T-helper 22 cell (primary cell): ENCODE results near the gene PTCD1.

Experiments
- DNase-seq: peaks from one replicate; pipeline ENCODE4 v3.0.0-alpha.2; 2020; ENCODE audit warnings: low read depth

PTCD1 gene, protein sequence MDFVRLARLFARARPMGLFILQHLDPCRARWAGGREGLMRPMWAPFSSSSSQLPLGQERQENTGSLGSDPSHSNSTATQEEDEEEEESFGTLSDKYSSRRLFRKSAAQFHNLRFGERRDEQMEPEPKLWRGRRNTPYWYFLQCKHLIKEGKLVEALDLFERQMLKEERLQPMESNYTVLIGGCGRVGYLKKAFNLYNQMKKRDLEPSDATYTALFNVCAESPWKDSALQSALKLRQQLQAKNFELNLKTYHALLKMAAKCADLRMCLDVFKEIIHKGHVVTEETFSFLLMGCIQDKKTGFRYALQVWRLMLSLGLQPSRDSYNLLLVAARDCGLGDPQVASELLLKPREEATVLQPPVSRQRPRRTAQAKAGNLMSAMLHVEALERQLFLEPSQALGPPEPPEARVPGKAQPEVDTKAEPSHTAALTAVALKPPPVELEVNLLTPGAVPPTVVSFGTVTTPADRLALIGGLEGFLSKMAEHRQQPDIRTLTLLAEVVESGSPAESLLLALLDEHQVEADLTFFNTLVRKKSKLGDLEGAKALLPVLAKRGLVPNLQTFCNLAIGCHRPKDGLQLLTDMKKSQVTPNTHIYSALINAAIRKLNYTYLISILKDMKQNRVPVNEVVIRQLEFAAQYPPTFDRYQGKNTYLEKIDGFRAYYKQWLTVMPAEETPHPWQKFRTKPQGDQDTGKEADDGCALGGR

DNA sequence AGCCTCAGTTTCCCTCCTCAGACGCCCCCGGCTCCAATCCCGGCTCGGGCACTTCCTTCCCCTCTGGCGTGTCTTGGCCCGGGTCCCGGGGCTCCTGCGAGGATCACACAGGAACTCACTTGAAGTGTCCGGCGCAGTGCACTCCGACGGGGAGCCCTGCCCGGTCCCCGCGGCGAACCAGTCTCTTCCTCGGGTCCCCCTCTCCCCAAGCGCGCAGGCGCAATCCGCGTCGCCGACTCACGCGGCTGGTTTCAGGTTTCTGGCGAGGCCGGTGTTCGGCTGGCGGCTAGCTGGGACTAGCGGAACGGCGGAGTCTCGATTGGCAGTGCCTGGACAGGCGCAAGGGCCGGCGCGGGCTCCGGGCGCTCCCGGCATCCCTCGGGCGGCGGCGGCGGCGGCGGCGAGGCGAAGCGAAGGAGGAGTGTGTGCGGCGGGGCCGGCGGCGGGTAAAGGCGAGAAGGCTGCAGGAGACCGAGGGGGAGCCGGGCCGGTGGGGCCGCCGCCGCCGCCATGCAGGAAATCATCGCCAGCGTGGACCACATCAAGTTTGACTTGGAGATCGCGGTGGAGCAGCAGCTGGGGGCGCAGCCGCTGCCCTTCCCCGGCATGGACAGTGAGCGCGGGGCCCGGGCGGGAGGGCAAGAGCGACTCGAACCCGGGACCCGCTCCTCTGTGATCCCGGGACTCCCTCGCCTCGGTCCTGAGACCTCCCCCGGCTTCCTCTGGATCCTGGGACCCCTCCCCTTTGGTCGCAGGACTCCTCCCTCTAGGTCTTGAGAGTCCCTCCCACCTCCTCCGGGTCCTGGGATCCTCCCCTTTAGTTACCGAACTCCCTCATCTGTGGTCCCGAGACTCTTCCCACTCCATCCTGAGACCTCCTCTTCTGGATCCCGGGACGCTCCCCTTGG, at the start of gene PTCD1, which contains the start of gene CPSF4:
Gene PTCD1, minus strand, starts transcription at position 226 of the 908 bp plus-strand sequence. CDS start 3,556 bp downstream, outside the sequence.
Gene CPSF4, plus strand, starts transcription at position 371 of the 908 bp plus-strand sequence. Its CDS starts 140 bp downstream, at position 511.
- DNase-seq, result peak; percentile 75

DNA sequence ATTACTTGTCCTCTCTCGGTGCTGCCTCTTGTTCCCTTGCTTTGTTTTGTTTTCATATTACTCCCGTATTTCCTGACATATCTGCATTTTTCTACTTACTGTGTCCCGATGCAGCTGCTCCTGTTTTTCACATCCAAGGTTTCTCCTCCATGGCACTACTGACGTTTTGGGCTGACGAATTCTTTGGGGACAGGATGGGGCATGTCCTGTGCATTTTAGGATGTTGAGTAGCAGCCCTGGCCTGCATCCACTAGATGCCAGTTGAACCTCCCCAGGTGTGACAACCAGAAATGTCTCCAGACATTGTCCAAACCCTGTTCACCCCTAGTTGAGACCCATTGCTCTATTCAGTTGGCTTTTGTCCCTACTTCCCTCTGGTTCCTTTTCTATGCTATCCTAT, 46.5 kb upstream of the PTCD1 start:
- DNase-seq, result no peak

DNA sequence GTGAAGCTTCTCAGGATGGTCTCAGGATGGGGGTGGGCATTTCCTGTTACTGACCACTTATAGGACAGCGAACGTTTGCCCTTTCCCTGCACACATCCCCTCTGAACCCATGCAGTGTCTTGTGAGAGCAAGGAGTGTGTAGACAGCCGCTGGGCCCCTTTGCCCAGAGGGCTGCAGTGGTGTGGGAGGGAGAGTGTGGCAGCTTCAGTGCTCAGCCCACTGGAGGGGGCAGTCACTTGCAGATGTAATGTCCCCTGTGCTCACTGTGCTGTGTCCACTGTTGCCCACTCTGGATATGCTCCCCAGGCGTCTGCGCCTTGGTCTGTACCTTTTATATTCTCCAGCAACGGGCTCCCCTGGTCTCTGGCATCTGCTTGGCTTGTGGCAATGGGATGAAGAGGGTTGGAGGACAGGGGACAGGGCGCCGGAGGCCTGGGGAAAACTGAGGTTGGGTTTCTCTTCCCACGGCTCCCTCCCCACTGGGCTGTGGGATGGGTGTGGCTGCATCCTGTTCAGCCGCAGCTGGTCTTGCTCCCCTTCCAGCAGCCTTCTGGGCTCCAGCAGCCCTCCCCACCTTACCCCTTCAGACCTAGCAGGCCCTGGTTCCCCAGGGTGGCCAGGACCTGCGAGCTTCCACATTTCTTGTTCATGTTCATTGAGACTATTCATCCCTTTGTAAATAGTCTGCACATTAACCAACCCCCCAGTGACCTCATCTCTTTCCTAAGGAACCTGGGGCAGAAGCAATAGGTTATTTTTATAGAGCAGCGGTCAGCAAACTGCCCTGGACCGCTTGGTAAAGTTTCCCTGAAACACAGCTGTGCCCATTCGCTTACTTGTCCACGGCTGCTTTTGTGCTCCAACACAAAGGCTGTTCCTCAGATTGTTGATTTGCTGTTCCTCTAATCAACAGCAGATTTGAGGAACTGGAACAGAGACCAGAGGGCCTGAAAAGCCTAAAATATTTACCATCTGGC, 40.2 kb upstream of the PTCD1 start:
- no peak for DNase-seq

DNA sequence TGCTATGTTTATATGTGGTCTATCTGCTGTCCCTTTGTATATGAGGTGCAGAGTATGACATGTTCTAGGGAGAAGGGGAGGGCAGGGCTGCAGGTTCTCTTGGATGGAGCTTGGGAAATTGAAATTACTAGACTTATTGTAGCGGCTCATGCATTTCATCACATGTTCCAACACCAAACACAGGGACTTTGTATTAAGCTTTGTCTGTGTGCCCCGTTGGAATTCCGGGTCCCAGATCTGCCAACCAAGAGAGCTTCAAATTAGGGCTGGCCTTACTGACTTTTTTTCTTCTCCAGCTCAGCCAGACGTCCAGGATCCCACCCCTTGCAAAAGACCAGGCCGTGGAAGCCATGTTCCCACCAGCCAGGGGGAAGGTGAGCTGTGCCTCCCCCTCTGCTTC, 37.5 kb upstream of the PTCD1 start:
- DNase-seq, result no peak

DNA sequence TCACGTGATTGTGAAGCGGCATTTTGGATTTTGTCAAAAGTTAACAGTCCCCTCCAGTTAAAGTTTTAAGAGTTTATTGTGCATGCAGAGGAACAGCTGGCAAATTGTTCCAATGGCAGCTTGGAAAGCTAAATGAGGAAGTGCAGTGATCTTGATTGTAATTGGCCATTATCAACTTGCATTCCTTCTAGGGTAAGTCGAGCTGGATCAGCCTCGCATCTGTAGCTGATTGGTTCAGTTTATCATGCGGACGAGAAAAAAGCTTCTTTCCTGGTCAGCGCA, 34.7 kb upstream of the PTCD1 start:
- no peak for DNase-seq

DNA sequence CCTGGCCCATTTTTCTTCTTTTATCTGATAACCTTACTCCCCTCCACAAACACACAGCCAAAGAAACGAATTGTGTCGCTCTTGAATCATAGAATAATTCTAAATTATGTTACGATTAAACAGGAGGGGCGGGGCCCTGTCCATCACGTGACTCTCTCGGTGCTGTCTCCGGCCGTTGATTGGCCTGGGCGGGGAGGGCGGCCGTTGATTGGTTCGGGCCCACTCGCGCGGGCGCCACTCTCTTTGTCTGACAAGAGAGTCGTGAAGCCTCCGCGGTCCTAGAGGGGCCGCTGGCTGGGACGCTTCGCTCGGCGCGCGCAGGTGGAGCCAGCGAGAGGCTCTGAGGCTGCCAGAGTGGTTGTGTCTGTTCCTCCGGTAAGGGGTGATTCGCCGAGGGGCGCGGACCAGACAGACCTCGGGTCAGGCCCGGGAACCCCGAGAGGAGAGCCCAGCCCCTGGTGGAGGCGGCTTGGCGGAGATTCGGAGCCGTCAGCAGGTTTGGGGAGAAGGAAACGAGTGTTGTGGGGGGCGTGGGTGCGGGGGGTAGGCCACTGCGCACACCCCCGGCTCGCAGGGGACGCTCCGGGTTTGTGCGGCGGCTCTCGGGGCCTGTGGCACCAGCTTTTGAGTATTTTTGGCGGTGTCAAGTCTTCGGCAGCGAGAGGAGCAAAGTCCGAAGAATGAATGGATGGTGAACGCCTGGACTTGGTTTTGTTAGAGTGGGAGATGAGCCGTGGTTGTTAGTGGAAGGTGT, 34.1 kb upstream of the PTCD1 start, which contains the start of gene ZNF789:
Gene ZNF789, plus strand, starts transcription at position 330 of the 754 bp plus-strand sequence. CDS start 3,567 bp downstream, outside the sequence.
- peak; percentile 97 for DNase-seq

DNA sequence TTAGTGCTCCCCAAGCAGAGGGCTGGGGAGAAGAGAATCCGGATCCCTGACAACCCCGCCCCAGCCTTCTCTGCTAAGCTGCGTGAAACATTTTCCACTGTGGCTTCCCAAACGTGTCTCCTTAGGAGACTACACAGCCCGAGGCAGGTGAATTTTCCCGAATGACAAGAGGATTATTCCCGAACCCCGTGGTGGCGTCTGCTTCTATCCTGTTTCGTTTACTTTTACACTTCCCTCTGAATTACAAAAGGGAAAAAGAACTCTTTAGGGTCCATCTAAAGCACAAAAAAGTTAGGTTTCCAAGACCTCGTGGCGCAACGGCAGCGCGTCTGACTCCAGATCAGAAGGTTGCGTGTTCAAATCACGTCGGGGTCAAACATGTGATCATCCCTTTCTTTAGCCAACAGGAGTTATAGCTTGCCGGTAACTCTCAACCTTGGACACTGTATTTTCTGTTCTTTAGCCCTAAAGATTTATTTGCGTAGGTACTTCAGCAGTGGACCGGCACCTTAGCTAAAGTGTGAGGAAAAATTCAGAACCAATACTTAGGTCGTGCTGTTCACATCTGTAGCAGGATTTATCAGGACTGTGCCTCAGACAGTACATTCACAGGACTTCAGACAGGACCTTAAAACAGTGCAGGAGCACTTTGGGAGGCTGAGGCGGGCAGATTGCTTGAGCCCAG, 30.9 kb upstream of the PTCD1 start:
- no peak for DNase-seq

DNA sequence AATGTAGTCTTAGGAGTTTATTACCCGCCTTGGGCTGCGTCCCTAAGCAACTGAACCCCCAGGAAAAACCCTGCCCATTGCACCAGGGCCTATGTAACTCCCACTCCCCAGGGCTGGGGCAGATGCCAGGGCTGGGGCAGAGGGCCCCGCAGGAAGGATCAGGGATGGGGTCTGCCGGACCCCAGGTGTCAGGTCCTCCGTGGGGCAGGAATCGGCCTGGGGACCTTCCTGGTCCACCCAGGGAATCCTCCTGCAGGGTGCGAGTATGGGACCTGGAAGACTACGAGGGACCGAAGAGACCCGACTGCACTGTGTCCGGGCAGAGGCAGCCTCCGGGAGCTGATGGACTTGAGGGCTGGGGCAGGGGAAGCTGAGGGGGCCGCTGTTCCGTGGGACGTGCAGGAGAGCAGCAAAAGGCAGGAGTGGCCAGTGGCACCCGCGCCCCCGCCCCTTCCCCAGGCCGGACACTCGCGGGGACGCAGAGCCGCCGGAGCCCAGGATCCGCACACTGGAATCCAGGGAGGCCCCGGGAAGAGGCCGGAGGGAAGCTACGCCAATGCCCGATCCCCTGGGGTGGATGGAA, 29.8 kb upstream of the PTCD1 start:
- DNase-seq, result no peak

DNA sequence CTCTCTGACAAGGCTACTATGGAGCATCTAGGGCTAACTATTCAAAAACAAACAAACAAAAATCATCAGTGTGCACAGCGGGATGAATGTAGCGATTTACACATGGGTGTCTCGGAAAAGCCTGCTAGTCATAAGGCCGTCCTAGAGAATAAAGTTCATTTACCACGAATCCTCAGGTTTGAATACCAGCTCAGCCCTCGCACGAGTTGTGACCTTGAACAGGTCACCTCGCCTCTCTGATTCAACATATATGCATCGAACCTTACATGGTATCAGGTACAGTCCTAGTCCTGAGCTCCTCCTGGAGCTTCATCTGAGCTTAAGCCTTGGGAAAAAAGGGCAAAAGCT, 26.8 kb upstream of the PTCD1 start:
- no peak for DNase-seq

DNA sequence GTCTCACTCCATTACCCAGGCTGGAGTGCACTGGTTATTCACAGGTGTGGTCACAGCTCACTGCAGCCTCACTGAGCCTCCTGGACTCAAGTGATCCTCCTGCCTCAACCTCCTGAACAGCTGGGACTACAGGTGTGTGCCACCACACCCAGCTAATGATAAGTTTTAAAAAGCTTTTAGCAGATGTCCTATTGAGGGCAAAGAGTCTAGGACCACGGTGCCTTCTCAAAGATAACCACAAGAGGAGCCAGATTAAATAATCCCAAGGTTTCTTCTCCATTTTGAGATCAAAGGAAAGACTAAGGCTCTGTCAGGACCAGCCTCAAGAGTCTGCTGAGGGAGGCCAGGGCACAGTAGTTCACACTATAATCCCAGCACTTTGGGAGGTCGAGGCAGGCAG, 22.6 kb upstream of the PTCD1 start:
- DNase-seq, result no peak

DNA sequence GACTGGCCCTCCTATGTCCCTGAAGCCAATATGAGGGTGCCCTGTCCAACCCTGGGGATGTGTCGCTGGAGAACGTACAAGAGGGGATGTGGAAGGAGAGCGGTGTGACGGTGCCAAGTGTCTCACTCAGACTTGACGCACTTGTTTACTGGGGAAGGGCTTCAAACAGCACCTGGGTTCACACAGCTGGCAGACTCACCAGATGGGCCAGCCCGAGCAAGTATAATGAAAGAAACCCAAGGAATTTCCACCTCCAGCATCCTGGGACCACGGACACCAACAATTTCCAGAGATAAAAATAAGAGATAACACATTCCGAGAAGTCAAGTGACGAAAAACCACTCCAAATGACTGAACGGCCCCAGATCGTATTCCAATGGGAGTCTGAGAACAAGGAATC, 22.1 kb upstream of the PTCD1 start:
- DNase-seq, result no peak

DNA sequence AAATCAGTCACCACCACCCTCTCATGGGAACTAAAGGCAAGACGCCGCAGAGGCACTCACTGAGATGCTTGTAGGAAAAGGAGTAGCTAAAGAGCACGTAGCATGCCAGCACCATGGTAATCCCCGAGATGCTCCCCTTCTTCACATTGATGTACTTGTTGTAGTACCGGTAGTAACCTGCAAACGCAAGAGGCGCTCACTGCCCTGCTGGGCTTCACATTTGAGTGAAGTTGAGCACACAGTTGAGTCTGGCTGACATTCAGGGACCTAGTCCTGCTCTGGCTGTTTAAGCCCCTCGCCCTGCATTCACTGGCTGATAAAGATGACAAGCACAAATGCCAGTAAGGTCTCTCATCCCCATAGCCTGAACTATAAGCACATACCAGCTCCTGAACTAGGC, 20.5 kb upstream of the PTCD1 start:
- no peak for DNase-seq

DNA sequence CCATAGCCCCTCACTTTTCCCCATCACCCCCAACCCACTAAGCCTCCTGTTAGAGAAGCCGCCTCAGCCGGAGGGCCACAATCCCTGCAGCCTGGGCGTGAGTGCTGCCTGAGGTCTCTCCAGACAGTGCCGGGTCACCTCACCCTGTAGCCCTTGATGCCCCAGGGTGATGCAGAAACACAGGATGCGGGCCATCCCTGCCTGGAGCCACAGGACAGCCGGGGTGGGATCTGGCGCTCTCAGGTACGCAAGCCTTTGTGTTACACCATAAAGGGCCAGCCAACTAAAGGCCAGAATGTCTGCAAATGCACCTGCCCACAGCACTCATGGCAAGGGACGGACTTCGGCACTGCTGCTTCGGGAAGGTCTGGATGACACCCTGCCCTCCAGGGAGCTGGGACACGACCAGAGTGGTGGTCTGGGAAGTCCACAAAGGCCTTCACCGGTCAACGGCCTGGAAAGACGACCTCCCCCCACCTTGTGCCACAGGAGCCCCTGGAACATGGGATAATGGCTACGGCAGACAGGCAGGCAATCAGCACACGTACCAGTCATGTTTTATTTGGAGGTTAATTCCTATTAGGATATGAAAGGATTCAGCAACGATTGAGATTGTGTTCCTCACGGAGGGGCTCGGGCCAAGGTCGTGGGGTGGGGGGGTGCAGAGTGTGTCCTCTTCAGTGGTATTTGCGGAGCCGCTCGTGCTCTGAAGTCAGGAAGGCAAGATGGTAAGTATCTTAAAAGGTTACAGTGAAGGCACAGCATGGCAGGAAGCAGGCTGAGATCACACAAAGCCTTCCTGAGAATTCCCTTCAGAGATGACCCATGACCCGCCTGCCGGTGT, 19.3 kb upstream of the PTCD1 start:
- no peak for DNase-seq

DNA sequence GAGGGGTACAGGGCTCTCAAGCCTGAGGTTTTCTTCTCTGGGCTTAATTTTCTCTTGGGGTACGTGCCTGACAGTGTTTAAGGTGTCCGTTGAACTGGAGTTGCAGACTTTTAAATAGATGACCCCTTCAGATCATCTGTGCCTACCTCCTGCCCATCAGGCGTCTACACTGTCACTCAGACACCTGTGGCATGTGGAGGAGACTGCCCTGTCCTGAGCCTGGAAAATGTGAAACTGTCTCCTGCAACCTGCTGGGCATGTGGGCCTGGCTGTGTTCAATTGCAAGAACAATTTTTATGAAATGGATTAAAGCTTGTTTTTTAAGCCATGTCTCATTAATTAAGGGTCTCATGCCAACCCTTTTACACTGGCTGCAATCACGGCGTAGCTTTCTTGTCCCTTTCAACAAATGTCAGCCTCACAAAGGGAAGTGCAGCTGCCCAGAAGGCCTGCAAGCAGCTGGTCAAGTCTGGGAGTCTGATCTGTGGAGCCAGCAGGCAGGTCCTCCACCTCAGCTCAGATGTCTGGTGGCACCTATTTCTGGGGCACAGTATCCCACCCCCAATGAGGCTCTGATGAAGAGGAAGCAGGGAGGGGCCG, 18.6 kb upstream of the PTCD1 start:
- DNase-seq, result no peak

DNA sequence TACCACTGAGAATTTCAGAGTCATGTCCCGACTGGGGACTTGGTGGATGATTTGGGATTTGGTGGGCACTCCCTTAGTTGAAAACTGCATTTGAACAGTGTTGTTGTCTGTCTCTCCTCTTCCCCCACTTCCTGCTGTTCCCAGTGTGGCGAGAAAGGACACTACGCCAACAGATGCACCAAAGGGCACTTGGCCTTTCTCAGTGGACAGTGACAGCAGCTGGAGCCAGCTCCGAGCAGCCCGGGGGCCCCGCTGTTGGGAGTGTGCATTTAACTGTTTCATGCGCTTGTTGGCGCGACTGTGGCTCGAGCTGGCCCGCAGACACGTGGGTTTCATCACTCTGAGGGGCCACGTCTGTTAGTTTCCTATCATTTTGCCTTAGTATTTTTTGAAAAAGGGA, 17.7 kb upstream of the PTCD1 start:
- no peak for DNase-seq

DNA sequence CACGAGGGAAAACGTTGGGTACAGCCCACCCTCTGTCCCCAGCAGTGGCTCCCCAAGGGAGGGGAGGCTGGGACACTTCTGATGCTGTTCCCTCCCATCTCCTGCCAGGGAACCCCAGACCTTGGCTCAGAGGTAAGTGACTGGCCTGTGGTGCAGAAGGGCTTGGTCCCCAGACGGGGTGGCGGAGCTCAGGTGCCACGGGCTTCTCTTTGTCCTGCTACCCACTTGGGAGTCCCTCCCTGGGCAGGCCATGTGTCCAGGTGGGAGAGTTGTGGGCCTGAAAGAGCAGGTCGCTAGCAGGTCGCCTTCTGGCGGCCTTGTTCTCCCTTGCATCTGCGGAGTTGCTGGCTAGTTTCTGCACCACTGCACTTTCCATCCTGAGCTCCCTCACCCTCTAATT, 17.3 kb upstream of the PTCD1 start:
- DNase-seq, result no peak

DNA sequence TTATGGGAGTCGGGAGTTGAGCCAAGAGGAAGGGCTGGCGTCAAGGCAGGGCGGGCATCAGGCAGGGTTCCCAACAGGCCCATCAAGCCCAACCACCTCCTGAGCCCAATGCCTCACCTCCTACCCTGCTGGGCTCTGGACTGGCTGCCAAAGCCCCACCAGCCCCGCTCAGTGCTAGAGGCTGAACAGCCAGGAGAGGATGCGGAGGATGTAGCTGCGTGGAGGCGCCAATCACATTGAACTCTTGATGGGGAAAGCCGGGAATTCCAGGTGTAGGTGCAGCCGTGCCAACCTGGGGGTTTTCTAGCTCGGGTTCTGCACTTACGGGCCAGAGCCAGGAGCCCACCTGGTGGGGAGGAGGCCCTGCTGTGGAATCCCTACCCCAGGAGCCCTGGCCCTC, 14.5 kb upstream of the PTCD1 start:
- DNase-seq, result no peak

DNA sequence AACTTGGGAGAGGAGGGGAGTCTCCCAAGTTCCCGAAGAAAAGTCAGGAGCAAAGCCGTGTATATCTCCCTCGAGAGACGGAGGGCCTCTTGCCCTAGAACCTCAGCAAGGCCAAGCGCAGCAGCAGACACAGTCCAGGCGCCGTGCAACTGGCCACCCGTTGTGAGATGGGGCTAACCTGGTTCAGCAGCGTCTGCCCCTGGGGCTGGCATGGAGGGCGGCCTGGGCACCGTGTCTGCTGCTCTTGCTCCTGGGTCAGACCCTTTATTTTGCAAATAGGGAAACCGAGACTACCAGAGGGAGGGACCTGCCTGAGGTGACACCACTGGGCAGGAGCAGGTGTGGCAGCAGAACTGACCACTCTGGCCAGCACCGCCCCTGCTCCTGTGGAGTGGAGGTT, 13.9 kb upstream of the PTCD1 start:
- no peak for DNase-seq
